MM.1S (cell line): Measurements from ENCODE around the gene TMEM116.

Experiments used
- DNase-seq: peaks from one replicate; pipeline ENCODE4 v3.0.0-alpha.2; 2015
- H2AFZ ChIP-seq: fragments of 300-600 bp; sonication (generic); 2 replicates; pipeline ENCODE4 v1.6.0; 2016; ENCODE audit warnings: antibody characterized with exemption, low read length
- H3F3A ChIP-seq: fragments of 300-600 bp; sonication (generic); 2 replicates; pipeline ENCODE4 v1.6.1; 2016; ENCODE audit warnings: mild to moderate bottlenecking, antibody characterized with exemption, low read length, moderate library complexity, mixed read lengths; ENCODE audit not compliant: insufficient read depth
- H3K27ac ChIP-seq: fragments of 300-600 bp; sonication (generic); 2 replicates; pipeline ENCODE4 v1.5.1; 2016; ENCODE audit warnings: mild to moderate bottlenecking, low read length
- H3K27me3 ChIP-seq: fragments of 300-600 bp; sonication (generic); replicated peaks from 2 replicates; pipeline ENCODE4 v1.6.0; 2016; ENCODE audit warnings: low read length; ENCODE audit not compliant: insufficient read depth
- H3K36me3 ChIP-seq: fragments of 300-600 bp; sonication (generic); replicated peaks from 2 replicates; pipeline ENCODE4 v1.6.1; 2016; ENCODE audit warnings: mild to moderate bottlenecking, low read length, mixed read lengths; ENCODE audit not compliant: insufficient read depth
- H3K4me1 ChIP-seq: fragments of 300-600 bp; sonication (generic); 2 replicates; pipeline ENCODE4 v1.6.1; 2016; ENCODE audit warnings: low read length, mixed read lengths
- H3K4me2 ChIP-seq: fragments of 300-600 bp; sonication (generic); 2 replicates; pipeline ENCODE4 v1.6.0; 2016; ENCODE audit warnings: low read depth, low read length
- H3K4me3 ChIP-seq: fragments of 300-600 bp; sonication (generic); 2 replicates; pipeline ENCODE4 v1.5.1; 2016; ENCODE audit warnings: low read length, mixed read lengths
- H3K79me2 ChIP-seq: fragments of 300-600 bp; sonication (generic); 2 replicates; pipeline ENCODE4 v1.6.1; 2016; ENCODE audit warnings: mixed run types, low read length, mixed read lengths
- H3K9ac ChIP-seq: fragments of 300-600 bp; sonication (generic); 2 replicates; pipeline ENCODE4 v1.6.1; 2016; ENCODE audit warnings: low read length, mixed read lengths
- H3K9me2 ChIP-seq: fragments of 300-600 bp; sonication (generic); replicated peaks from 2 replicates; pipeline ENCODE4 v1.6.1; 2016; ENCODE audit warnings: mild to moderate bottlenecking, low read length, mixed read lengths; ENCODE audit not compliant: insufficient read depth
- H3K9me3 ChIP-seq: fragments of 300-600 bp; sonication (generic); replicated peaks from 2 replicates; pipeline ENCODE4 v1.6.1; 2016; ENCODE audit warnings: mild to moderate bottlenecking, low read length, mixed read lengths; ENCODE audit not compliant: insufficient read depth
- H4K20me1 ChIP-seq: fragments of 300-600 bp; sonication (generic); 2 replicates; pipeline ENCODE4 v1.6.1; 2016; ENCODE audit warnings: mild to moderate bottlenecking, low read length, moderate library complexity, mixed read lengths; ENCODE audit not compliant: insufficient read depth
- CTCF ChIP-seq: fragments of 300-600 bp; sonication (generic); IDR thresholded peaks from 2 replicates; pipeline ENCODE4 v1.5.1; 2016; ENCODE audit warnings: antibody characterized with exemption, low read length, mixed read lengths
- EZH2 ChIP-seq: fragments of 300-600 bp; sonication (generic); optimal IDR thresholded peaks from 2 replicates; pipeline ENCODE3; 2017; ENCODE audit warnings: low read depth, mild to moderate bottlenecking, antibody characterized with exemption, low read length, mixed read lengths
- EZH2phosphoT487 ChIP-seq: fragments of 300-600 bp; sonication (generic); IDR thresholded peaks from 2 replicates; pipeline ENCODE4 v1.6.1; 2018; ENCODE audit warnings: antibody characterized with exemption, low read length

TMEM116 gene

GRCh38 chr12:111993292-111994150 is 19.4 kb downstream of the TMEM116 start:
- no peaks in the 10 kb centered on the region for H3K36me3 ChIP-seq
- peak overlapping the region; percentile 42 for H3K4me3 ChIP-seq
- H3K9ac ChIP-seq: peak overlapping the region; percentile 38
- H3K27me3 ChIP-seq: no peaks in the 10 kb centered on the region
- H3K27ac ChIP-seq: peak overlapping the region; percentile 74; the same call in 1 of the 2 replicates
- no peaks in the 10 kb centered on the region for H3K79me2 ChIP-seq
- H2AFZ ChIP-seq: no peak overlapping the region
- peaks cover 18% of the 10 kb centered on the region for H3F3A ChIP-seq
- H3K4me2 ChIP-seq: peak overlapping the region; percentile 56
- TF ChIP-seq EZH2: no peak
- no peak for TF ChIP-seq EZH2phosphoT487
- no peak for TF ChIP-seq CTCF
- no peaks in the 10 kb centered on the region for H3K9me3 ChIP-seq
- peak; percentile 28 for DNase-seq
- peaks cover 11% of the 10 kb centered on the region for H3K4me1 ChIP-seq
- H4K20me1 ChIP-seq: no peaks in the 10 kb centered on the region
- H3K9me2 ChIP-seq: no peaks in the 10 kb centered on the region

GRCh38 chr12:111992464-111992863 is 20.5 kb downstream of the TMEM116 start:
- Histone ChIP-seq H2AFZ (no peak overlapping the region), H3K9me3 (no peaks in the 10 kb centered on the region), H3K4me3 (no peak overlapping the region), H3F3A (peaks cover 18% of the 10 kb centered on the region), H3K4me2 (no peak overlapping the region), H3K9me2 (no peaks in the 10 kb centered on the region), H3K27me3 (no peaks in the 10 kb centered on the region), H3K79me2 (no peaks in the 10 kb centered on the region), H4K20me1 (no peaks in the 10 kb centered on the region), H3K4me1 (peaks cover 11% of the 10 kb centered on the region), H3K27ac (no peak overlapping the region), H3K36me3 (no peaks in the 10 kb centered on the region), H3K9ac (no peak overlapping the region)
- TF ChIP-seq CTCF: no peak
- DNase-seq: no peak

- no peak overlapping the region for H3K9ac ChIP-seq
- H3K9me3 ChIP-seq: no peaks in the 10 kb centered on the region
- no peak for DNase-seq
- peaks cover 11% of the 10 kb centered on the region for H3K4me1 ChIP-seq
- no peak overlapping the region for H3K4me3 ChIP-seq
- peaks cover 18% of the 10 kb centered on the region for H3F3A ChIP-seq
- no peaks in the 10 kb centered on the region for H3K79me2 ChIP-seq
- H3K27ac ChIP-seq: no peak overlapping the region
- H3K4me2 ChIP-seq: no peak overlapping the region
- H3K9me2 ChIP-seq: no peaks in the 10 kb centered on the region
- no peak overlapping the region for H2AFZ ChIP-seq
- H3K36me3 ChIP-seq: no peaks in the 10 kb centered on the region
- no peaks in the 10 kb centered on the region for H4K20me1 ChIP-seq
- H3K27me3 ChIP-seq: no peaks in the 10 kb centered on the region
- no peak for TF ChIP-seq CTCF
- no peak for TF ChIP-seq EZH2
- TF ChIP-seq EZH2phosphoT487: no peak
These were observed 21.0 kb downstream of the TMEM116 start for GRCh38 chr12:111991946-111992345.
